Measurements from ENCODE around the gene RET.

RET gene

GRCh38 chr10:43044961-43045621, 31.8 kb upstream of the RET start:
- DNase-seq (ENCODE audit: low read depth in 3 of 3) = no peak

- DNase-seq (ENCODE audit: low read depth in 3 of 3) = no peak
Observed at GRCh38 chr10:43045631-43046287, 31.1 kb upstream of the RET start.

- DNase-seq (ENCODE audit: low read depth in 3 of 3) = no peak
Observed at GRCh38 chr10:43046288-43046991, 30.4 kb upstream of the RET start.

GRCh38 chr10:43047288-43047970, 29.4 kb upstream of the RET start:
- no peak for DNase-seq (ENCODE audit: low read depth in 3 of 3)

- DNase-seq (ENCODE audit: low read depth in 3 of 3) = no peak
Observed at GRCh38 chr10:43048301-43049051, 28.4 kb upstream of the RET start.

- no peak for DNase-seq (ENCODE audit: low read depth in 3 of 3)
Observed at GRCh38 chr10:43049081-43049551, 27.8 kb upstream of the RET start.

- no peak for DNase-seq (ENCODE audit: low read depth in 3 of 3)
Observed at GRCh38 chr10:43050011-43050410, 26.9 kb upstream of the RET start.

GRCh38 chr10:43053825-43054224, 23.0 kb upstream of the RET start:
- DNase-seq (ENCODE audit: low read depth in 3 of 3) = no peak

- DNase-seq (ENCODE audit: low read depth in 3 of 3) = no peak
Observed at GRCh38 chr10:43054593-43054992, 22.3 kb upstream of the RET start.

GRCh38 chr10:43055217-43055616, 21.7 kb upstream of the RET start:
- no peak for DNase-seq (ENCODE audit: low read depth in 3 of 3)

GRCh38 chr10:43055991-43056567, 20.8 kb upstream of the RET start:
- DNase-seq (ENCODE audit: low read depth in 3 of 3) = no peak

GRCh38 chr10:43056568-43057011, 20.3 kb upstream of the RET start:
- no peak for DNase-seq (ENCODE audit: low read depth in 3 of 3)

- no peak for DNase-seq (ENCODE audit: low read depth in 3 of 3)
Observed at GRCh38 chr10:43057231-43057711, 19.6 kb upstream of the RET start.

GRCh38 chr10:43057831-43058340, 19.0 kb upstream of the RET start:
- DNase-seq (ENCODE audit: low read depth in 3 of 3) = no peak

GRCh38 chr10:43058716-43059335, 18.0 kb upstream of the RET start:
- no peak for DNase-seq (ENCODE audit: low read depth in 3 of 3)

GRCh38 chr10:43059336-43059720, 17.5 kb upstream of the RET start:
- DNase-seq (ENCODE audit: low read depth in 3 of 3) = no peak

- DNase-seq (ENCODE audit: low read depth in 3 of 3) = no peak
Observed at GRCh38 chr10:43059828-43060227, 17.0 kb upstream of the RET start.

GRCh38 chr10:43060291-43060690, 16.6 kb upstream of the RET start:
- no peak for DNase-seq (ENCODE audit: low read depth in 3 of 3)

GRCh38 chr10:43061331-43061730, 15.5 kb upstream of the RET start:
- DNase-seq (ENCODE audit: low read depth in 3 of 3) = no peak

GRCh38 chr10:43061760-43062159, 15.1 kb upstream of the RET start:
- DNase-seq (ENCODE audit: low read depth in 3 of 3) = no peak
